Activated T-cell treated with anti-CD3 and anti-CD28 coated beads for 24 hours (primary cell): ENCODE results near the gene E2F1.
A peak's percentile ranks its signal among the peaks of the same experiment; 100 is the strongest.

Experiments used
- DNase-seq: peaks from one replicate; pipeline ENCODE4 v3.0.0-alpha.2; 2020; ENCODE audit warnings: low read depth

The E2F1 gene

GRCh38 chr20:33671573-33672288 lies 14.5 kb downstream of the E2F1 start:
- DNase-seq = no peak

GRCh38 chr20:33670715-33671499 lies 15.3 kb downstream of the E2F1 start:
- no peak for DNase-seq

DNA sequence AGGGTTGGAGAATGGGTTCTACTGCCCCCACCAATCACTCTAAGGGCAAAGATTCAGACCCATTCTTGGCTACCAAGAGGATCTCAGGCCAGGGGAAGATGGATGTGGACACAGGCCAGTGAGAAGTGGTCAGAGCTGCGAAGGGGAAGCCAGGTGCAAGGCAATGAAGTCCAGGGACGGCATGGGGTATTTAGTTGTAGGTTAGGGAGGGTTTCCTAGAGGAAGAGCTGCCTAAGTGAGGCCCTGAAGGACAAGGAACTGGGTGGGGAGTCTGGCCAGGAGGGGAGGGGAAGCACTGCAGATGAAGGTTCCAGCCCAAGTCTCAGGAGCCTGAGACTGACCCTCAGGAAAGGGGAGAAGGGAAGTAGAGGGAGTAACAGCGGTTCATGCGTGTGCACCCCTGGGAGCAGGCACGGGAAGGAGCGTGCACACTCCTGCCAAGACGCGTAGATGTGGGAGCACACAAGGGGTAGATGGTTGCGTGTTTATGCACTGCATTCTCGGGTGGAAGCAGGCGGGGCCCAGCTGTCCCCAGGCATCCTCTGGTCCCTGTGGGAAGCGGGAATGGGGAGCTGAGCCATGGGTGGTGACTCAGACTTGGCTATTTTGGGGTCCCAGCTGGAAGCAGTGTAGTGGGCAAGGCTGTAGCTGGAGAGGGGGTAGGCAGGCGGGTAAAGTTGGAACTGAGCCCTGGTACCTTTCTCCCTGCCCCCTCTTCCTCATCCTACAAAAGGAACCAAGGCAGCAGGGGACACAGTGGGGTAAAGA lies 16.1 kb downstream of the E2F1 start:
- no peak for DNase-seq

- DNase-seq = no peak
Measured at GRCh38 chr20:33669224-33669623, 17.0 kb downstream of the E2F1 start.

DNA sequence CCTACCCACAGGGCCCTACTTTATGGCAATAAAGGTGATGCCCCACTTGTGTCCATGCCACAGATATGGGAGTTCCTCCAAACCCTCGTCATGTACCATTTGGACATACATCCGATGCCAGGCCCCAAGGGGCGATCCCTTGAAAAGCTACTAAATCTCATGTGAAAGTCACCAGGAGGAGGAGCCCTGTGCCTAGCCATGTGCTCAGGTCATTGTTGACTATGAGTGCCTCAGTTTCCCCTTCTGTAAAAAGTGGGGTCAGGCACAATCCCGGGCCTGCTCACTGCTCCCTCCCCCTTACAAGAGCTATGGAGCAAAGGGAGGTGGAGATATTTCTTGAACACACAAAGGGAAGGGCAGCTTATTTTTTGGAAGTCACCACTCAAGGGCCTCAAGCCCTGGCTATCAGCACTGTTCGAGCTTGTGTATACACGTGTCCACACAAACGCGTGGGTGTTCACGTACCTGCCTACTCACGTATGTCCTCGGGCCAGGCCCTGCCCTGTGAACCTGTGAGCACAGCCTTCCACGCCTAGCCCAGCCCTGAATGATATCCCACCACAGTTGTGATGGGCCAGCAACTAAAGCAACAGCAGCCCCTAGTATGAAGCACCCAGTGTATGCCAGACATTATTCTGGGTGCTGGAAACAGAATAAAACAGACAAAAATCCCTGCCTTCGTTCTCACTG lies 17.6 kb downstream of the E2F1 start:
- DNase-seq = no peak

GRCh38 chr20:33667676-33668465 lies 18.3 kb downstream of the E2F1 start:
- DNase-seq = peak; percentile 67

DNA sequence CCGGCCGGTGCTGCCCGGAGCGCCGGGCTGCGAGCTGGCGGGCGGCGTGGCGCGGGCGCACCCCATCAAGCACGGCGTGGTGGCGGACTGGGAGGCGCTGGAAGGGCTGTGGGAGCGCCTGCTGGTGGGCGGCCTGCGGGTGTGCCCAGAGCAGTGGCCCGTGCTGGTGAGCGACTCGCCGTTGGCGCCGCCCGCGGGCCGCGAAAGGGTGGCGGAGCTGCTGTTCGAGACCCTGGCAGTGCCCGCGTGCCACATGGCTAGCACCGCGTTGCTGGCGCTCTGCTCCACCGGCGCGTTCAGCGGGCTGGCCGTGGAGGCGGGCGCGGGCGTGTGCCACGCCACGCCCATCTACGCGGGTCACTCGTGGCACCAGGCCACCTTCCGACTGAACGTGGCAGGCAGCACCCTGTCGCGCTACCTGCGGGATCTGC lies 18.9 kb downstream of the E2F1 start:
- no peak for DNase-seq

DNA sequence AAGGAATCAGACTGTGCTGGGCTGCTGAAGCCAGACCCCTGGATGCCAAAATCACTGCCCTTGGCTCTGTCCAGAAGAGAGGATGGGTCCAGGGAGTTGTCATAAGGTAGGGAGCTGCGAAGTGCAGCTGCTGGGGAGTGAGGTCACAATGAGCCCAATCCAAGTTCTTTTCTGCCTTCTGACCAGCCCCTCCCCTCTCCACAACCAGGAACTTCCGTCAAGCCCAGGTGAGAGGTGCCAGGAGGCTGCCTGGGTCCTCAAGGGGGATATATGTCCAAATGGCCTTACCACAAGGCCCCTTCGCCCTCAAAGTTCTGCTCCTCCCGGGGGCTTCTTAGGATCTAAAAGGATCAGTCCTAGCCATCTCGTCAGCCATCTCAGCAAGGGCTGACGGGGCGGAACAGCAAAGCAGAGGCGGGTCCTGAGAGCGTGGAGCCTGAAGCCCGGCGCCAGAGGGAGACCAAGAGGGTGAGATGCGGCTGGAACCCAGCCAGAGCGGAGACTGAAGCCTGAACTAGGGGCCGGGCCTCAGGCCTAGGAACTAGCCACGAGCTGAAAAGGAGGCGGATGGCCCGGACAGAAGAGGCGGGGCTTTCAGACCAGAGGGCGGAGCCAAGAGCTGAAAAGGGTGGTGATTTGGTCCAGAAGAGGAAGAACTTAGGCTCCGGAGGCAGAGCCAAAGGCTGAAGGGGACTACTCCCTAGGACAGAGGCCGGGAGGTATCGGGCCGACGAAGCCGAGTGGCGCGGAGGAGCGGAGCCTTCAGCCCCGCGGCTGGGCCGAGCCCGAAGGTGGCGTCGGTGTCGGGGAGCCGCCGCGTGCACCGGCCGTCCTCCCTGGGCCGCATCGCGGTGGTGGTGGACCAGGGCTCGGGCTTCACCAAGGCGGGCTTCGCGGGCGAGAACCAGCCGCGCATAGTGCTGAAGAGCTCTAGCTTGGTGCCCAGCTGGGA lies 19.6 kb downstream of the E2F1 start, which contains the start of gene ACTL10:
Gene ACTL10, plus strand, starts transcription at position 651 of the 952 bp plus-strand sequence. CDS start 555 bp downstream, outside the sequence.
- peak; percentile 84 for DNase-seq

DNA sequence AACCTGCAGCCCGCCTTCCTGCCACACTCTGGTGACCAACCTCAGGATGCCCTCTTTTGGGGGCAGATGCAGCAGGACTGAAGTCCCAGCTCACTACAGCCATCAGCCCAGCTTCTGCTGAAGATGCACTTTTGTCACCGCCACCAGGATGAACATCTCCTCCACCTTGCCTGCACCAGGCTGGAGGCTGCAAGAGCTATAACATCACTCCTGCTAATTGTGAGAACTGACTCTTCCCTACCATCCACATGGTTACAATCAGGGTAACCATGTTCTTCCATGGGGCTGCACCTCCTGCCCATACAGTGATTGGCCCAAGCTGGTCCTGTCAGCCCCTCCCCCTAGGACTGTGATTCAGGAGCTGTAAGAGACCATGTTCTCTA lies 21.4 kb downstream of the E2F1 start:
- DNase-seq = no peak

- no peak for DNase-seq
Measured at GRCh38 chr20:33664085-33664761, 22.0 kb downstream of the E2F1 start.

GRCh38 chr20:33663161-33664084 lies 22.8 kb downstream of the E2F1 start:
- peak; percentile 77 for DNase-seq

GRCh38 chr20:33662172-33662571 lies 24.0 kb downstream of the E2F1 start, which contains the start of gene C20orf144:
C20orf144 (plus strand) TSS chr20:33662327; CDS start chr20:33662346, 19 bp downstream.
- DNase-seq = no peak

- no peak for DNase-seq
Measured at GRCh38 chr20:33660685-33661058, 25.5 kb downstream of the E2F1 start.

GRCh38 chr20:33660035-33660684 lies 26.0 kb downstream of the E2F1 start:
- DNase-seq = no peak

DNA sequence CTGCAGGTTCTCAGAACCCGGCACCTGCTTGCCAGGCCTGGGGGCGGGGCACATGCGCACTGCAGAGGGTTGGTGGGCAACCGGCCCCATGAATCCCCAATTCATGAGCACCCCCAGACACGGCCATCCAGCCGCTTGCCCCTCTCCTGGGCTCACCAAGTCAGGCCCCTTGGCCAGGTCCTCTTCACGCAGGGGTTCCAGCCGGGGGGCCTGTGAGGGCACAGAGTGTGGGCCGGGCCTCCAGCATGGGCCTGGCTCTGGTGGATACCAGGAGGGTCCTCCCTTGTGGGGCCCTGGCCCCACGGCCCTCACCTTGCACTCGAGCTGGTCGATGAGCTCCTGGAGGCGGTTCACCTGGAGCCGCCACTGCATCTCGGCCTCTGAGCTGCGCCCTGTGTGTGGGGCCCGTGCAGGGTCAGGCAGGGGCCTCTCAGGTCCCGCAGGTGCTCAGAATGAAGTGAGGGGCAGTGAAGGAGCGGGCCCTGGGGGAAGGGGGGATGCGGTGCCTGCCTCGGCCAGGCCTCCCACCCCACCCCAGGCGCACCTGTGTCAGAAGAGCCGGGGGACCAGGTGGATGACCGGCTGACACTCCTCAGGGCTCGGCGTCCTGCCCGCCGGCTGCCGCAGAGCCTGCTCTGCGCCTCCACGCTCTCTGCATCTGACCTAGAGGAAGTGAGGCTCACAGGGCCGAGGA lies 26.7 kb downstream of the E2F1 start:
- no peak for DNase-seq

GRCh38 chr20:33658929-33659328 lies 27.3 kb downstream of the E2F1 start:
- DNase-seq = no peak

DNA sequence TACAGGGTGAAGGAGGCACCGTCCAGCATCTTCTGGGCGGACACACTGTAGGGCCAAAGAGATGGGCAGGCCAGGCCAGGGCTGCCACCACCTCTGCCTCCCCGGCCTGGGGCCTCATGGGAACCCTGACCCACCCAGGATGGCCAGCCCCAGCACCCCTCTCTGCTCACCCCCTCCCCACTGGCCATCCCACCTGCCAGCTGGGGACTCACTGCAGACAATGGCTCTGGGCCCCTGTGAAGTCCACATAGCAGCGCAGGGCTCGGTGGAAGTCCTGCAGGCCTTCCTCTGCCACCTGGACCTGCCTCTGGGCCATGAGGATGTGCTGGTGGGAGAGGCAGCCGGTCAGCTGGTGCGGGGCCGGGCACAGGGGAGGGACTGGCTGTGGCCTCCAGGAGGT lies 27.7 kb downstream of the E2F1 start:
- no peak for DNase-seq
